Brain microvascular endothelial cell (primary cell): ENCODE data around the gene TAGLN2.

Source experiments
- DNase-seq: peaks from one replicate; pipeline ENCODE4 v3.0.0-alpha.2; 2020
- H3K27ac ChIP-seq: fragments of 250-450 bp; sonication (Bioruptor Pico); 2 replicates; pipeline ENCODE4 v1.5.1; 2020; ENCODE audit warnings: mild to moderate bottlenecking, moderate library complexity
- H3K27me3 ChIP-seq: fragments of 250-450 bp; sonication (Bioruptor Pico); replicated peaks from 2 replicates; pipeline ENCODE4 v1.5.1; 2020; ENCODE audit warnings: mild to moderate bottlenecking
- H3K36me3 ChIP-seq: fragments of 250-450 bp; sonication (Bioruptor Pico); replicated peaks from 2 replicates; pipeline ENCODE4 v1.5.1; 2020; ENCODE audit warnings: mild to moderate bottlenecking
- H3K4me3 ChIP-seq: 2 replicates; pipeline ENCODE4 v1.5.1; 2011; ENCODE audit warnings: low read depth, mild to moderate bottlenecking, control low read depth, low read length, moderate library complexity
- CTCF ChIP-seq: IDR thresholded peaks from 2 replicates; pipeline ENCODE4 v1.5.1; 2011; ENCODE audit warnings: low read depth, mild to moderate bottlenecking, moderate library complexity, low read length, control low read depth, inconsistent platforms; ENCODE audit errors: missing control alignments
- in situ Hi-C: cut with HindIII; loops from 2 replicates; pipeline ENCODE4 v1.10.0; 2017; ENCODE audit warnings: low sequenced_read_pairs, low pct_ligation_motif_present

The TAGLN2 gene

DNA sequence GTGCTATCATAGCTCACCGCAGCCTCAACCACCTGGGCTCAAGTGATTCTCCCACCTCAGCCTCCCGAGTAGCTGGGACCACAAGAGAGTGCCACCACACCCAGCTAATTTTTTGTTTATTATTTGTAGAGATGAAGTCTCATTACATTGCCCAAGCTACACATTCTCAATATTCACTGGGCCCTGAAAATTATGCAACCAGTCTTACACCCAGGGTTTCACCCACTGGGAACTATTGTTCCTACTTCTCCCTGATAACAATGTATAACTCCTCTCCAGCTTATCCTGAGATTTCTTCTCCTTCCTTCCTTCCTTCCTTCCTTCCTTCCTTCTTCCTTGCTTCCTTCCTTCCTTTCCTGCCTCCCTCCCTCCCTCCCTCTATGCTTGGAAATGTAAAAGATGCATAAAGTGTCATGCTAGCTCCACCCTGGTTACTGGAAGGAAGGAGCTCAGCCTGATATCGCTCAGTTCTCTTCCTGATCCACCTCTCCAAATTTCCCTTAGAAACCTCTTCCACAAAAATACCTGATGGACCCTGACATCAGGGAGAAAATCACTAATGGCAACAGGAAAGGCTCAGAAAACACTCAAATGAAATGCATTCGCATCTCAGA, 51.7 kb downstream of the TAGLN2 start:
- H3K27me3 ChIP-seq: no peaks in the 10 kb centered on the region
- DNase-seq: no peak
- H3K36me3 ChIP-seq: no peaks in the 10 kb centered on the region
- H3K4me3 ChIP-seq: no peak overlapping the region
- H3K27ac ChIP-seq: no peak overlapping the region
- TF ChIP-seq CTCF: no peak
- in situ Hi-C loops: no loop called here

DNA sequence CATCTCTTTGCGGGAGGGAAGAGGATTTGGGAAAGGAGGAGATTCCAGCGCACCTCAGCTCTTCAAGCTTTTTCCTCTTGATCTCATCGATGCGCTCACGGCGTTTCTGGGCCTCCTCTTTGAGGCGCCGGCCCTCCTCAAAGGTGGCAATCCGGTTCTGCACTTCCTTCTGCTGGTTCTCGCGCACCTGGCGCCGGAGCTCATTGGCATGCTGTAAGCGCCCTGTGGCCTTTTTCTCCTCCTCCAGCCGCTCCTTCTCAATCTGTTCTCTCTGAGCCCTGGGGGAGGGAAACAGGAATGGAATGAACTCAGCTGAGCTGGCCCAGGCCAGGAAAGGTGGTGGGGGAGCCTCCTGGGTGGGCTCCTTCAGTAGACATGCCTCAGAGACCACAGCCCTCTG, 52.4 kb downstream of the TAGLN2 start:
- no peak for DNase-seq
- Histone ChIP-seq H3K27ac (no peak overlapping the region), H3K4me3 (no peak overlapping the region), H3K36me3 (no peaks in the 10 kb centered on the region), H3K27me3 (no peaks in the 10 kb centered on the region)
- in situ Hi-C loops: no loop called here
- TF ChIP-seq CTCF: no peak

DNA sequence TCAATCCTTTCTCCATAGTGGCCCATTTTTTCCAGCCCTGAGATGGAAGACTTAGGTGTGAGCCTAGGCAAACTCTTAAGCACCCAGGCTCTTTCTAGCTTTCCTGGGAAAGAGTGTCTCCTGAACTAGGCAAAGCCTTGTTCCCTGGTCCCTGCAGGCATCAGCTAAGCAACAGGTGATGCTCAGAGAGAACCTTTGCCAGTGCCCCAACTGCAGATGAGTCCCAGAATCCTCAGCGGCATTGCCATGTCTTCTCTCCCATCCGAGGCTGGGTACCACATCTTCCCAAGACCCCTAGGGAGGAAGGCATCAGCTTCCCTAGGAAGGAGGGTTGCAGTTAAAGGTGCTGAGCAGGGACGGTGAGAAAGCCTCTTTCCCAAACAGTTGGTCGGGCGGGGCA, 54.6 kb downstream of the TAGLN2 start:
- no peak for DNase-seq
- Histone ChIP-seq H3K4me3 (no peak overlapping the region), H3K27me3 (no peaks in the 10 kb centered on the region), H3K36me3 (no peaks in the 10 kb centered on the region), H3K27ac (no peak overlapping the region)
- no peak for TF ChIP-seq CTCF
- in situ Hi-C loops: no loop called here

- no peak for TF ChIP-seq CTCF
- Histone ChIP-seq H3K27me3 (no peaks in the 10 kb centered on the region), H3K4me3 (no peak overlapping the region), H3K27ac (no peak overlapping the region), H3K36me3 (no peaks in the 10 kb centered on the region)
- in situ Hi-C loops: no loop called here
- DNase-seq: no peak
These were observed 55.7 kb downstream of the TAGLN2 start for GRCh38 chr1:159869607-159870006.

DNA sequence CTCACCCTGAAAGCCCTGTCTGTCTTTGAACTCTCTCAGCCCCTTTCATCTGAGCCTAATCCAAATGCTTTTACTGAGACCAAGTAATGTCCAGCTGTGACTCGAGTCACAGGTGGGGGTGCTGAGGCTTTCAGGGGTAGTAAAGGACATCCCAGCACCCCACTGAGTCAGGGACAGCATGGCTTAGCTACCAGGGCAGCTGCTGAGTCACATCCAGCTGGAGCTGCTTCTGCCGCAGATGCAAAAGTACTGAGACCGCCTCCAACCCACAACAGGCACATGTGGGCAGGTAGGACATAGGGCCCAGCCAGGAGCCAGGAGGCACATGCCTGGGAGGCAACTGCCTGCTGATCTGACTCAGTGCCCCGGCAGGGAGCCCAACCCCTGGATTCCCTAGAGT, 56.1 kb downstream of the TAGLN2 start:
- no peak overlapping the region for H3K4me3 ChIP-seq
- in situ Hi-C loops: no loop called here
- TF ChIP-seq CTCF: no peak
- H3K36me3 ChIP-seq: no peaks in the 10 kb centered on the region
- no peaks in the 10 kb centered on the region for H3K27me3 ChIP-seq
- H3K27ac ChIP-seq: no peak overlapping the region
- peak; percentile 64 for DNase-seq

DNA sequence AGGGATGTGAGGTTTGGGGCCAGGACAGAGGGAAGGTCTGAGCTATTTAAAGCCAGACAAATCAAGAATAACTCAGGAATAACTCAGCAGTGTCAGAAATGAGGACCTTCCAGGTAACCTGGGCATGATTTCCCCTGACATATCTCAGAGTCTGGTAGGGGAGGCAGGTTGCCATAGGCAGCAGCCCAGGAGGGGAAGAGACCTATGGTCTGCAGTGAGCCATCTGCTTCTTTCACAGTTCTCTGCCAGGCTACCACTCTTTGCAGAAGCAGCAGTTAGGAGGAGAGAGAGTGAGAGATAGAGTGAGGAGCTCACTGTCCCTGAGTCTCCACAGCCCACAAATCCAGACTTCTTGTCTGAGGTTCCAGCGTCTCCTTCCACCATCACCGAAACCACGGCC, 56.5 kb downstream of the TAGLN2 start:
- H3K27me3 ChIP-seq: no peaks in the 10 kb centered on the region
- H3K36me3 ChIP-seq: no peaks in the 10 kb centered on the region
- no peak for TF ChIP-seq CTCF
- H3K27ac ChIP-seq: no peak overlapping the region
- no peak for DNase-seq
- no peak overlapping the region for H3K4me3 ChIP-seq
- in situ Hi-C loops: no loop called here
